ENCODE measurements around the gene FXYD1. TPM values are rescaled to one million over a fixed set of nuclear protein-coding genes. Genes with fewer than 3 reads are reported as not detected.

The FXYD1 gene
- total RNA-seq, 1 donor from 2014 or later: not detected

- no peaks in the 10 kb centered on the region for H3K36me3 ChIP-seq
- Mint-ChIP-seq H3K27me3 (ENCODE audit: insufficient read depth, low read depth) (peaks cover 9% of the 10 kb centered on the region), H3K9me3 (no peaks in the 10 kb centered on the region), H3K4me3 (no peak overlapping the region), H3K36me3 (no peaks in the 10 kb centered on the region), H3K4me1 (peaks cover 38% of the 10 kb centered on the region), H3K27ac (no peak overlapping the region)
- H3K9me3 ChIP-seq (ENCODE audit: low read depth): no peaks in the 10 kb centered on the region
- H2AFZ ChIP-seq (replicated peaks): no peak overlapping the region
- H3K79me2 ChIP-seq (ENCODE audit: low read depth): no peaks in the 10 kb centered on the region
- no peak overlapping the region for H3K4me3 ChIP-seq
- no peak overlapping the region for H3K4me2 ChIP-seq
- H3K9ac ChIP-seq: no peak overlapping the region
- H3K27ac ChIP-seq: no peak overlapping the region
- H4K20me1 ChIP-seq (ENCODE audit: low read depth): no peaks in the 10 kb centered on the region
- no peaks in the 10 kb centered on the region for H3K27me3 ChIP-seq
- peaks cover 3% of the 10 kb centered on the region for H3F3A ChIP-seq (ENCODE audit: low read depth)
- DNase-seq (ENCODE audit: low spot score): no peak
- TF ChIP-seq EZH2 (IDR thresholded peaks at IDR 0.05) (no peak), CTCF (IDR thresholded peaks at IDR 0.05) (no peak), EZH2phosphoT487 (IDR thresholded peaks at IDR 0.05) (no peak)
- H3K4me1 ChIP-seq: peaks cover 23% of the 10 kb centered on the region
Observed at GRCh38 chr19:35118268-35119020, 20.2 kb upstream of the FXYD1 start.

- Histone ChIP-seq H3K9me3 (ENCODE audit: low read depth) (no peaks in the 10 kb centered on the region), H3K79me2 (ENCODE audit: low read depth) (no peaks in the 10 kb centered on the region), H3K4me3 (no peak overlapping the region), H3F3A (ENCODE audit: low read depth) (peaks cover 3% of the 10 kb centered on the region), H3K27me3 (no peaks in the 10 kb centered on the region), H3K27ac (no peak overlapping the region), H4K20me1 (ENCODE audit: low read depth) (no peaks in the 10 kb centered on the region), H3K9ac (no peak overlapping the region), H3K4me2 (no peak overlapping the region), H3K36me3 (no peaks in the 10 kb centered on the region), H2AFZ (replicated peaks) (no peak overlapping the region), H3K4me1 (peaks cover 26% of the 10 kb centered on the region)
- no peaks in the 10 kb centered on the region for H3K9me3 Mint-ChIP-seq
- H3K4me3 Mint-ChIP-seq: no peak overlapping the region
- peaks cover 9% of the 10 kb centered on the region for H3K27me3 Mint-ChIP-seq (ENCODE audit: insufficient read depth, low read depth)
- TF ChIP-seq EZH2phosphoT487 (IDR thresholded peaks at IDR 0.05): no peak
- TF ChIP-seq EZH2 (IDR thresholded peaks at IDR 0.05): no peak
- no peak for TF ChIP-seq CTCF (IDR thresholded peaks at IDR 0.05)
- DNase-seq (ENCODE audit: low spot score): no peak
- H3K27ac Mint-ChIP-seq: no peak overlapping the region
- H3K4me1 Mint-ChIP-seq: peaks cover 40% of the 10 kb centered on the region
- no peaks in the 10 kb centered on the region for H3K36me3 Mint-ChIP-seq
Observed at GRCh38 chr19:35119091-35119490, 19.5 kb upstream of the FXYD1 start.

GRCh38 chr19:35119578-35120155 is 19.0 kb upstream of the FXYD1 start:
- H3K4me3 ChIP-seq: no peak overlapping the region
- no peaks in the 10 kb centered on the region for H4K20me1 ChIP-seq (ENCODE audit: low read depth)
- Mint-ChIP-seq H3K27me3 (ENCODE audit: insufficient read depth, low read depth) (peaks cover 9% of the 10 kb centered on the region), H3K27ac (no peak overlapping the region), H3K9me3 (no peaks in the 10 kb centered on the region), H3K4me1 (peaks cover 36% of the 10 kb centered on the region), H3K36me3 (no peaks in the 10 kb centered on the region), H3K4me3 (no peak overlapping the region)
- DNase-seq (ENCODE audit: low spot score): no peak
- H3K36me3 ChIP-seq: no peaks in the 10 kb centered on the region
- H3K4me1 ChIP-seq: peaks cover 26% of the 10 kb centered on the region
- TF ChIP-seq CTCF (IDR thresholded peaks at IDR 0.05): no peak
- TF ChIP-seq EZH2phosphoT487 (IDR thresholded peaks at IDR 0.05): no peak
- TF ChIP-seq EZH2 (IDR thresholded peaks at IDR 0.05): no peak
- no peak overlapping the region for H3K9ac ChIP-seq
- H2AFZ ChIP-seq (replicated peaks): no peak overlapping the region
- H3K27ac ChIP-seq: no peak overlapping the region
- no peaks in the 10 kb centered on the region for H3K27me3 ChIP-seq
- H3K4me2 ChIP-seq: no peak overlapping the region
- H3F3A ChIP-seq (ENCODE audit: low read depth): peaks cover 3% of the 10 kb centered on the region
- H3K79me2 ChIP-seq (ENCODE audit: low read depth): no peaks in the 10 kb centered on the region
- no peaks in the 10 kb centered on the region for H3K9me3 ChIP-seq (ENCODE audit: low read depth)

Data from neural progenitor cell (in vitro differentiated cells).